DOHH2 (cell line): Measurements from ENCODE around the gene DMD.

Experiments used
- H3F3A ChIP-seq: fragments of 200-600 bp; sonication (generic), shearing (Covaris generic); 2 replicates; pipeline ENCODE4 v1.6.0; 2016; ENCODE audit warnings: antibody characterized with exemption, mild to moderate bottlenecking; ENCODE audit not compliant: control insufficient read depth, insufficient read depth
- H3K27ac ChIP-seq: fragments of 200-600 bp; sonication (generic); 2 replicates; pipeline ENCODE4 v1.5.1; 2014; ENCODE audit warnings: low read depth, mild to moderate bottlenecking, low read length, moderate library complexity
- H3K27me3 ChIP-seq: fragments of 200-600 bp; sonication (generic); 2 replicates; pipeline ENCODE4 v1.6.1; 2014; ENCODE audit warnings: mild to moderate bottlenecking, low read length, mixed read lengths; ENCODE audit not compliant: control insufficient read depth
- H3K36me3 ChIP-seq: fragments of 200-600 bp; sonication (generic); 2 replicates; pipeline ENCODE4 v1.6.1; 2014; ENCODE audit warnings: mild to moderate bottlenecking, low read length, moderate library complexity, mixed read lengths; ENCODE audit not compliant: control insufficient read depth
- H3K4me1 ChIP-seq: fragments of 200-600 bp; sonication (generic); 2 replicates; pipeline ENCODE4 v1.6.1; 2014; ENCODE audit warnings: mild to moderate bottlenecking, low read length, mixed read lengths; ENCODE audit not compliant: control insufficient read depth
- H3K4me2 ChIP-seq: fragments of 200-600 bp; sonication (generic); 2 replicates; pipeline ENCODE4 v1.6.0; 2014; ENCODE audit warnings: mild to moderate bottlenecking, low read length, moderate library complexity
- H3K4me3 ChIP-seq: fragments of 200-600 bp; sonication (generic); 2 replicates; pipeline ENCODE4 v1.5.1; 2014; ENCODE audit warnings: mild to moderate bottlenecking, low read length, mixed read lengths
- H3K79me2 ChIP-seq: fragments of 200-600 bp; sonication (generic); 2 replicates; pipeline ENCODE4 v1.6.1; 2014; ENCODE audit warnings: mild to moderate bottlenecking, low read length, mixed read lengths; ENCODE audit not compliant: control insufficient read depth
- H3K9me2 ChIP-seq: fragments of 200-600 bp; sonication (generic); replicated peaks from 2 replicates; pipeline ENCODE4 v1.6.1; 2014; ENCODE audit warnings: mild to moderate bottlenecking, low read length, mixed read lengths; ENCODE audit not compliant: control insufficient read depth
- H3K9me3 ChIP-seq: fragments of 200-600 bp; sonication (generic); 2 replicates; pipeline ENCODE4 v1.6.1; 2014; ENCODE audit warnings: antibody characterized with exemption, low read length, mixed read lengths; ENCODE audit not compliant: control insufficient read depth, insufficient read depth
- H4K20me1 ChIP-seq: fragments of 200-600 bp; sonication (generic); 2 replicates; pipeline ENCODE4 v1.6.0; 2014; ENCODE audit warnings: low read depth, mild to moderate bottlenecking, antibody characterized with exemption, low read length, moderate library complexity; ENCODE audit not compliant: control insufficient read depth, insufficient read depth
- EZH2phosphoT487 ChIP-seq: fragments of 200-600 bp; sonication (generic); IDR thresholded peaks from 2 replicates; pipeline ENCODE4 v1.6.1; 2017; ENCODE audit warnings: borderline replicate concordance, mild to moderate bottlenecking, antibody characterized with exemption, low read length, moderate library complexity, mixed read lengths
- TF ChIP-seq, protein P1 (sequence below): fragments of 200-600 bp; sonication (generic); IDR thresholded peaks from one replicate; pipeline ENCODE4 v1.5.1; 2014; ENCODE audit warnings: antibody characterized with exemption, mild to moderate bottlenecking, low read depth, low read length; ENCODE audit not compliant: poor library complexity, severe bottlenecking

The DMD gene

DNA sequence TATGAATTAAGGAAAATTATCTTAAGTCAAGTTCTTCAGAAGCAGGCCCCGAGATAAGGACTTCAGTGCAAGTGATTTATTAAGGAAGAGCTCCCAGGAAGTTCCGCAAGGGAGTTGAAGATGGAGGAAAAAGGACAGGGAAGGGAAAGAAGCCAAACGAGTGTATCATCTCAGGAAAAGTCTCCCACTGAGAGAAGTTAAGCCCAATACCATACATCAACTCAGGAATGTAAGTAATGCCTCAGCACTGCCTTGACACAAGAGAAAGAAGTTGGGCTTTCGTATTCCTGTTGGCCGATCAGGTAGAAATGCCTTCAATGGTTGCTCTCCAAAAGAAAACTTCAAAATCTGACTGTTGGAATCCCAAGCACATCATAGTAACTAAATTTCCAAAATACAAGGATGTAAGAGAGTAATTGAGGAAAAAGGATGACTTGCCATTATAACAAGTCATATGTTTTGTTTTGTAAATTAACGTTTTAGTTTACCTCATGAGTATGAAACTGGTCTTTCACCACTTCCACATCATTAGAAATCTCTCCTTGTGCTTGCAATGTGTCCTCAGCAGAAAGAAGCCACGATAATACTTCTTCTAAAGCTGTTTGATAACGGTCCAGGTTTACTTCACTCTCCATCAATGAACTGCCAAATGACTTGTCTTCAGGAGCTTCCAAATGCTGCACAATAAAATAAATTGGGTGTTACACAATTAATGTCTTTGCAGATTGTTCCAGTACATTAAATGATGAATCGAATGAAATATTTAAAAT lies 566.7 kb downstream of the DMD start:
- no peaks in the 10 kb centered on the region for H3K9me2 ChIP-seq
- no peaks in the 10 kb centered on the region for H3K27me3 ChIP-seq

DNA sequence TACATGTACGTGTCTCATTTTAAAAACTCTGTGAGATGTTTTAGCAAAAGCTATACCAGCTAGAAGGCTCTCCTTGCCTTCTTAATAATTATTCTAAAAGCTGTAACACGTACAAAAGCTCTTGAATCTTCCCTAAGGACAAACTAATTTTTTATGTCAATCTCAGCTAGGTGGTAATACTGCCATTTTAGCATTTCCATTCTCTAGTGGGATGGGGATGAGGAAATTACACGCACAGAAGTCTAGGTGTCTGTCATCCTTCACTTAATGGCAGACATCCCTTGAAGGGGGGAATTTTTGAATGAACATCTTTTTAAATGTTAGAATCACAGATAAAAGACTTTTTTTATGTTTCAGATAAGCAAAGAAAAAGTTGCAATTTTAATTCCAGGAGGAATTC lies 569.1 kb downstream of the DMD start:
- no peak overlapping the region for H3K27ac ChIP-seq
- no peaks in the 10 kb centered on the region for H3K9me3 ChIP-seq
- H3K4me3 ChIP-seq, result no peak overlapping the region
- no peaks in the 10 kb centered on the region for H3K27me3 ChIP-seq
- H3K9me2 ChIP-seq, result no peaks in the 10 kb centered on the region
- no peaks in the 10 kb centered on the region for H3K79me2 ChIP-seq
- no peaks in the 10 kb centered on the region for H4K20me1 ChIP-seq
- 0 out of 2 replicates have a peak, but pooled peaks cover 4% of the 10 kb centered on the region for H3K4me1 ChIP-seq
- TF ChIP-seq EZH2phosphoT487, result no peak
- TF ChIP-seq, protein P1, sequence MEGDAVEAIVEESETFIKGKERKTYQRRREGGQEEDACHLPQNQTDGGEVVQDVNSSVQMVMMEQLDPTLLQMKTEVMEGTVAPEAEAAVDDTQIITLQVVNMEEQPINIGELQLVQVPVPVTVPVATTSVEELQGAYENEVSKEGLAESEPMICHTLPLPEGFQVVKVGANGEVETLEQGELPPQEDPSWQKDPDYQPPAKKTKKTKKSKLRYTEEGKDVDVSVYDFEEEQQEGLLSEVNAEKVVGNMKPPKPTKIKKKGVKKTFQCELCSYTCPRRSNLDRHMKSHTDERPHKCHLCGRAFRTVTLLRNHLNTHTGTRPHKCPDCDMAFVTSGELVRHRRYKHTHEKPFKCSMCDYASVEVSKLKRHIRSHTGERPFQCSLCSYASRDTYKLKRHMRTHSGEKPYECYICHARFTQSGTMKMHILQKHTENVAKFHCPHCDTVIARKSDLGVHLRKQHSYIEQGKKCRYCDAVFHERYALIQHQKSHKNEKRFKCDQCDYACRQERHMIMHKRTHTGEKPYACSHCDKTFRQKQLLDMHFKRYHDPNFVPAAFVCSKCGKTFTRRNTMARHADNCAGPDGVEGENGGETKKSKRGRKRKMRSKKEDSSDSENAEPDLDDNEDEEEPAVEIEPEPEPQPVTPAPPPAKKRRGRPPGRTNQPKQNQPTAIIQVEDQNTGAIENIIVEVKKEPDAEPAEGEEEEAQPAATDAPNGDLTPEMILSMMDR, result no peak
- no peaks in the 10 kb centered on the region for H3K36me3 ChIP-seq
- H3F3A ChIP-seq, result no peaks in the 10 kb centered on the region
- H3K4me2 ChIP-seq, result no peak overlapping the region

More for the DNA sequence above, 566.7 kb downstream of the DMD start:
- no peak overlapping the region for H3K4me2 ChIP-seq
- H3K9me3 ChIP-seq, result no peaks in the 10 kb centered on the region
- no peaks in the 10 kb centered on the region for H3F3A ChIP-seq
- TF ChIP-seq EZH2phosphoT487, result no peak
- TF ChIP-seq, protein P1, result no peak
- no peaks in the 10 kb centered on the region for H3K36me3 ChIP-seq
- H3K79me2 ChIP-seq, result no peaks in the 10 kb centered on the region
- H4K20me1 ChIP-seq, result no peaks in the 10 kb centered on the region
- H3K27ac ChIP-seq, result no peak overlapping the region
- 0 out of 2 replicates have a peak, but pooled peaks cover 4% of the 10 kb centered on the region for H3K4me1 ChIP-seq
- no peak overlapping the region for H3K4me3 ChIP-seq

DNA sequence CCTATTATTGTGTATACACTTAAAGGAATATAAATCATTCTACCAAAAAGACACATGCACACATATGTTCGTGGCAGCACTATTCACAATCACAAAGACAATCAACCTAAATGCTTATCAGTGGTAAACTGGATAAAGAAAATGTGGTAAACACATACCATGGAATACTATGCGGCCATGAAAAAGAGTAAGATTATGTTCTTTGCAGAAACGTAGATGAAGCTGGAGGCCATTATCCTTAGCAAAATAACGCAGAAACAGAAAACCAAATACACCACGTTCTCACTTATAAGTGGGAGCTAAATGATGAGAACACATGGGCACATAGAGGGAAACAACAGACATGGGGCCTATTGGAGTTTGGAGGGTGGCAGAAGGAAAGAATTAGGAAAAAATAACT lies 593.2 kb downstream of the DMD start:
- H3K36me3 ChIP-seq, result no peaks in the 10 kb centered on the region
- no peak overlapping the region for H3K4me3 ChIP-seq
- H4K20me1 ChIP-seq, result no peaks in the 10 kb centered on the region
- no peaks in the 10 kb centered on the region for H3K9me2 ChIP-seq
- no peak overlapping the region for H3K27ac ChIP-seq
- no peaks in the 10 kb centered on the region for H3F3A ChIP-seq
- no peaks in the 10 kb centered on the region for H3K79me2 ChIP-seq
- no peaks in the 10 kb centered on the region for H3K27me3 ChIP-seq
- H3K4me2 ChIP-seq, result no peak overlapping the region
- TF ChIP-seq, protein P1, result no peak
- no peak for TF ChIP-seq EZH2phosphoT487
- H3K9me3 ChIP-seq, result no peaks in the 10 kb centered on the region
- H3K4me1 ChIP-seq, result no peaks in the 10 kb centered on the region
